Duodenal mucosa (tissue), 2 donors: ENCODE results near the gene APOC3.
"Not testable (repeated sequence)": the region's sequence is repeated elsewhere in the genome, so short reads cannot be mapped to it uniquely, and the experiment has no call there.

ENCODE experiments used
- H3K27ac ChIP-seq: one replicate; pipeline ENCODE4 v1.7.0; 2013; ENCODE audit warnings: low read depth, low read length
- H3K27me3 ChIP-seq, 2 donors: one replicate each; pipeline ENCODE4 v1.7.0; 2013; ENCODE audit warnings: low read length in 2 of 2, control low read depth in 1 of 2; ENCODE audit not compliant: insufficient read depth in 2 of 2, control insufficient read depth in 1 of 2
- H3K36me3 ChIP-seq, 2 donors: one replicate each; pipeline ENCODE4 v1.7.0; 2013; ENCODE audit warnings: low read length in 2 of 2, control low read depth in 1 of 2; ENCODE audit not compliant: insufficient read depth in 2 of 2, control insufficient read depth in 1 of 2
- H3K4me1 ChIP-seq, 2 donors: one replicate each; pipeline ENCODE4 v1.7.0; 2013; ENCODE audit warnings: low read length in 2 of 2, control low read depth in 1 of 2; ENCODE audit not compliant: insufficient read depth in 2 of 2, control insufficient read depth in 1 of 2
- H3K4me3 ChIP-seq, 2 donors: one replicate each; pipeline ENCODE4 v1.7.0; 2013; ENCODE audit warnings: low read length in 2 of 2, low read depth in 1 of 2
- H3K9ac ChIP-seq, 2 donors: one replicate each; pipeline ENCODE4 v1.7.0; 2013; ENCODE audit warnings: low read length in 2 of 2, low read depth in 1 of 2
- H3K9me3 ChIP-seq, 2 donors: one replicate each; pipeline ENCODE4 v1.7.0; 2013; ENCODE audit warnings: low read length in 2 of 2, control low read depth in 1 of 2; ENCODE audit not compliant: control insufficient read depth in 1 of 2

The APOC3 gene

DNA sequence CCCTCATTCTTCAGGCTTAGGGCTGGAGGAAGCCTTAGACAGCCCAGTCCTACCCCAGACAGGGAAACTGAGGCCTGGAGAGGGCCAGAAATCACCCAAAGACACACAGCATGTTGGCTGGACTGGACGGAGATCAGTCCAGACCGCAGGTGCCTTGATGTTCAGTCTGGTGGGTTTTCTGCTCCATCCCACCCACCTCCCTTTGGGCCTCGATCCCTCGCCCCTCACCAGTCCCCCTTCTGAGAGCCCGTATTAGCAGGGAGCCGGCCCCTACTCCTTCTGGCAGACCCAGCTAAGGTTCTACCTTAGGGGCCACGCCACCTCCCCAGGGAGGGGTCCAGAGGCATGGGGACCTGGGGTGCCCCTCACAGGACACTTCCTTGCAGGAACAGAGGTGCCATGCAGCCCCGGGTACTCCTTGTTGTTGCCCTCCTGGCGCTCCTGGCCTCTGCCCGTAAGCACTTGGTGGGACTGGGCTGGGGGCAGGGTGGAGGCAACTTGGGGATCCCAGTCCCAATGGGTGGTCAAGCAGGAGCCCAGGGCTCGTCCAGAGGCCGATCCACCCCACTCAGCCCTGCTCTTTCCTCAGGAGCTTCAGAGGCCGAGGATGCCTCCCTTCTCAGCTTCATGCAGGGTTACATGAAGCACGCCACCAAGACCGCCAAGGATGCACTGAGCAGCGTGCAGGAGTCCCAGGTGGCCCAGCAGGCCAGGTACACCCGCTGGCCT, 641 bp downstream of the APOC3 start:
- Histone ChIP-seq H3K4me1 (peaks cover 48 to 54% of the 10 kb centered on the region in 2 donors), H3K9me3 (no peaks in the 10 kb centered on the region), H3K27me3 (no peaks in the 10 kb centered on the region), H3K4me3 (no peak overlapping the region), H3K27ac (no peak overlapping the region), H3K9ac (no peak overlapping the region), H3K36me3 (no peaks in the 10 kb centered on the region)

DNA sequence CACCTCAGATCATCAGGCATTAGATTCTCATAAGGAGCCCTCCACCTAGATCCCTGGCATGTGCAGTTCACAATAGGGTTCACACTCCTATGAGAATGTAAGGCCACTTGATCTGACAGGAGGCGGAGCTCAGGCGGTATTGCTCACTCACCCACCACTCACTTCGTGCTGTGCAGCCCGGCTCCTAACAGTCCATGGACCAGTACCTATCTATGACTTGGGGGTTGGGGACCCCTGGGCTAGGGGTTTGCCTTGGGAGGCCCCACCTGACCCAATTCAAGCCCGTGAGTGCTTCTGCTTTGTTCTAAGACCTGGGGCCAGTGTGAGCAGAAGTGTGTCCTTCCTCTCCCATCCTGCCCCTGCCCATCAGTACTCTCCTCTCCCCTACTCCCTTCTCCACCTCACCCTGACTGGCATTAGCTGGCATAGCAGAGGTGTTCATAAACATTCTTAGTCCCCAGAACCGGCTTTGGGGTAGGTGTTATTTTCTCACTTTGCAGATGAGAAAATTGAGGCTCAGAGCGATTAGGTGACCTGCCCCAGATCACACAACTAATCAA, 2.2 kb downstream of the APOC3 start:
- Histone ChIP-seq H3K27me3 (no peaks in the 10 kb centered on the region), H3K4me3 (no peak overlapping the region), H3K4me1 (peaks cover 45 to 52% of the 10 kb centered on the region in 2 donors), H3K9me3 (no peaks in the 10 kb centered on the region), H3K9ac (no peak overlapping the region), H3K36me3 (no peaks in the 10 kb centered on the region), H3K27ac (no peak overlapping the region)

DNA sequence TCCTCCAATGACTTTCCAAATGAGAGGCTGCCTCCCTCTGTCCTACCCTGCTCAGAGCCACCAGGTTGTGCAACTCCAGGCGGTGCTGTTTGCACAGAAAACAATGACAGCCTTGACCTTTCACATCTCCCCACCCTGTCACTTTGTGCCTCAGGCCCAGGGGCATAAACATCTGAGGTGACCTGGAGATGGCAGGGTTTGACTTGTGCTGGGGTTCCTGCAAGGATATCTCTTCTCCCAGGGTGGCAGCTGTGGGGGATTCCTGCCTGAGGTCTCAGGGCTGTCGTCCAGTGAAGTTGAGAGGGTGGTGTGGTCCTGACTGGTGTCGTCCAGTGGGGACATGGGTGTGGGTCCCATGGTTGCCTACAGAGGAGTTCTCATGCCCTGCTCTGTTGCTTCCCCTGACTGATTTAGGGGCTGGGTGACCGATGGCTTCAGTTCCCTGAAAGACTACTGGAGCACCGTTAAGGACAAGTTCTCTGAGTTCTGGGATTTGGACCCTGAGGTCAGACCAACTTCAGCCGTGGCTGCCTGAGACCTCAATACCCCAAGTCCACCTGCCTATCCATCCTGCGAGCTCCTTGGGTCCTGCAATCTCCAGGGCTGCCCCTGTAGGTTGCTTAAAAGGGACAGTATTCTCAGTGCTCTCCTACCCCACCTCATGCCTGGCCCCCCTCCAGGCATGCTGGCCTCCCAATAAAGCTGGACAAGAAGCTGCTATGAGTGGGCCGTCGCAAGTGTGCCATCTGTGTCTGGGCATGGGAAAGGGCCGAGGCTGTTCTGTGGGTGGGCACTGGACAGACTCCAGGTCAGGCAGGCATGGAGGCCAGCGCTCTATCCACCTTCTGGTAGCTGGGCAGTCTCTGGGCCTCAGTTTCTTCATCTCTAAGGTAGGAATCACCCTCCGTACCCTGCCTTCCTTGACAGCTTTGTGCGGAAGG, 2.9 kb downstream of the APOC3 start:
- H3K9ac ChIP-seq = no peak overlapping the region
- no peaks in the 10 kb centered on the region for H3K9me3 ChIP-seq
- peaks cover 44 to 50% of the 10 kb centered on the region in 2 donors for H3K4me1 ChIP-seq
- no peak overlapping the region for H3K27ac ChIP-seq
- no peaks in the 10 kb centered on the region for H3K27me3 ChIP-seq
- H3K36me3 ChIP-seq = no peaks in the 10 kb centered on the region
- no peak overlapping the region for H3K4me3 ChIP-seq

DNA sequence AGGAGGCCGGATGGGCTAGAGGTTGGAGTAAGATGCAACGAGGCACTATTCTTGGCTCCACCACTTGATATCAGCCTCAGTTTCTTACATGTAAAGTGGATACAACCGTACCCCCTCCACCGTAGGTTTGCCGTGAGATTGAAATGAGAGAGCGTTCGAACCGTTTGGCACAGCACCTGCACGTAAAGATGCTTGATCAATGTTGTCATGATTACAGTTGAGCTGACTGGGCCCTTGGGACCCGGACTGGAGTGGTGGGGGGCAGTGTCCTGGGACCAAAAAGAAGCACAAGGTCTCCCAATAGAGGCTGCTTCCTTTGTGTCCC, 3.7 kb downstream of the APOC3 start:
- peaks cover 42 to 45% of the 10 kb centered on the region in 2 donors for H3K4me1 ChIP-seq
- H3K4me3 ChIP-seq = no peak overlapping the region
- no peak overlapping the region for H3K9ac ChIP-seq
- H3K27me3 ChIP-seq = no peaks in the 10 kb centered on the region
- H3K36me3 ChIP-seq = no peaks in the 10 kb centered on the region
- no peak overlapping the region for H3K27ac ChIP-seq
- H3K9me3 ChIP-seq = no peaks in the 10 kb centered on the region

DNA sequence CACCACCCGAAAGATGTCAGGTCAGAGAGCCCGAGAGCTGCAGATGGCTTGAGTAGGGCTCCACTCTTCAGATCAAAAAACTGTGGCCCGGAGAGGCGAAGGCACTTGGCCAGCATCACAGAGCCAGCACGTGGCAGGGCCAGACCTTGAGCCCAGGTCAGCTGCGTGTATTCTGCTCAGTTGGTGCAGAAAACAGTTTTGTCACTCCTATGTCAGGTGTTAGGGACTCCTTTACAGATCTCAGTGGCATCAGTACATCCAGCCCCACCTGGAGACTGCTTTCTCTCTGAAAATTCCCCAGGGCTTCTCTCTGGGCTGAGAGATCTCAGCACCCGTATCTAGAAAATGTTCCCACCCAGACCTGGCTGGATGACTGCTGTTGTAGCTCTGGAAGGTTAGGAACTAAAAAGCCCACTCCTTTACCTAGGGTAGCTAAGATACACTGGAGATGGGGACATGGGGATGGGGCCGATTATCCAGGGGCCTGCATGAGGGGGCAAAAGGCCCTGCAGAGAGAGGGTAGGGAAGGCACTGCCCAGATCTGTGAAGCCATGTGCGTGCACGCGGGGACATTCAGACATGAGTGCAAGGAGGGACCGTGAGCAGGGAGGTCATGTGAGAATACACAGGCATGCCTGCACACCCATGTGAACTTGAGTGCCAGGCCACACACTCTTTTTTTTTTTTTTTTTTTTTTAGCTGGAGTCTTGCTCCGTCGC, 4.3 kb downstream of the APOC3 start:
- no peak overlapping the region for H3K27ac ChIP-seq
- H3K36me3 ChIP-seq = no peaks in the 10 kb centered on the region
- no peak overlapping the region for H3K4me3 ChIP-seq
- no peak overlapping the region for H3K9ac ChIP-seq
- no peaks in the 10 kb centered on the region for H3K27me3 ChIP-seq
- no peaks in the 10 kb centered on the region for H3K9me3 ChIP-seq
- peaks cover 38 to 40% of the 10 kb centered on the region in 2 donors for H3K4me1 ChIP-seq

DNA sequence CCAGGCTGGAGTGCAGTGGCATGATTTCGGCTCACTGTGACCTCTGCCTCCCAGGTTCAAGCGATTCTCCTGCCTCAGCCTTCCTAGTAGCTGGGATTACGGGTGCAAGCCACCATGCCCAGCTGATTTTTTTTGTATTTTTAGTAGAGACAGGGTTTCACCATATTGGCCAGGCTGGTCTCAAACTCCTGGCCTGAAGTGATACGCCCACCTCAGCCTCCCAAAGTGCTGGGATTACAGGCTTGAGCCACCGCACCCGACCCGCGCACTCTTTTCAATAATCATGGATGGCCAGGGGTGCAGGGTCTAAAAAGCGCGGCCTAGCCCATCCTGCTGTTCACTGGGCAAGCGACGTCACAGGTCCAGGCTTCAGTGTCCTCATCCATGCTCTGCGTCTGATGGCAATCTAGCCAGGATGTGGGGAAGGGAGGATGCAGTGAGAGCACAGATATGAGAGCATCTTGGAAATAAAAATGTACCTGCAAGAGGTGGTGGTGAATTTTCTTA, 4.9 kb downstream of the APOC3 start:
- H3K4me1 ChIP-seq = peaks cover 38 to 40% of the 10 kb centered on the region in 2 donors
- not testable (repeated sequence) for H3K9me3 ChIP-seq, H3K27ac ChIP-seq, H3K4me3 ChIP-seq, H3K9ac ChIP-seq, H3K36me3 ChIP-seq, H3K27me3 ChIP-seq

DNA sequence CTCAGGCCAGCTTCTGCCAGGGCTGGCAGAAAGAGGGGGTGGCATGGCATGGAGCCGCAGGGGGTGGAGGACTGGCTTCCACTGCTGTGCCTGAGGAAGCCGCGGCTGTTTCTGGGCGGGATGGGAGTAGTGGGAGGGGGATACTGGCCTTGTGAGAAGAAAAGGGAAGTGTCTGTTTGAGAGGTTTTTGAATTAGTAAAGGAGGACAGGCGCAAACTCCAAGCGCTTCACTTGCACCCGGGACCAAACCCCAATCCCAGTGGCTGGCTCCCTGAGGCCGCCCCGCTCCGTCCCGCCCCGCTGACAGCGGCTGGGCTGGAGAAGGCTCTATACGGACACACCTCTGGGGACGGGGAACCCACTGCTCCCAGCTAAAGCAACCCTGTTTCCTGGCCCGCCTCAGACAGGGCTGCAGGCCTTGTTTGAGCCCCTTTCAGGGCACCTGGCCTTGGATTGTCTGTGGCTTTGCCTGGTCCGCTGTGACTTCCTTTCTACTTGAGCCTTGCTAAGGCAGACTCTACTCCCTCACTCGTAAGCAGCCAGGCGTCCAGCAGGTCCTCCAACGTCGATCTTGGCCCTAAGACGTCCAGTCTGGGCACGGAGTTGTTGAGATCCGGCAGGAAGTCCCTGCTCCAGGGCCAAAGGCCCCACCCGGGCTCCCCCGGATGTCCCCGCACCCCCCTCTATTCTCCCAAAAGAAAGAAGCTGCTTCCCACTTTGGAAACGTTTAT, 5.5 kb downstream of the APOC3 start:
- Histone ChIP-seq H3K36me3 (no peaks in the 10 kb centered on the region), H3K27ac (peak overlapping the region; percentile 43), H3K9me3 (no peaks in the 10 kb centered on the region), H3K4me1 (peaks cover 37% of the 10 kb centered on the region in 2 donors), H3K4me3 (peak overlapping the region; percentile 51 to 54), H3K9ac (no peak overlapping the region), H3K27me3 (no peaks in the 10 kb centered on the region)

DNA sequence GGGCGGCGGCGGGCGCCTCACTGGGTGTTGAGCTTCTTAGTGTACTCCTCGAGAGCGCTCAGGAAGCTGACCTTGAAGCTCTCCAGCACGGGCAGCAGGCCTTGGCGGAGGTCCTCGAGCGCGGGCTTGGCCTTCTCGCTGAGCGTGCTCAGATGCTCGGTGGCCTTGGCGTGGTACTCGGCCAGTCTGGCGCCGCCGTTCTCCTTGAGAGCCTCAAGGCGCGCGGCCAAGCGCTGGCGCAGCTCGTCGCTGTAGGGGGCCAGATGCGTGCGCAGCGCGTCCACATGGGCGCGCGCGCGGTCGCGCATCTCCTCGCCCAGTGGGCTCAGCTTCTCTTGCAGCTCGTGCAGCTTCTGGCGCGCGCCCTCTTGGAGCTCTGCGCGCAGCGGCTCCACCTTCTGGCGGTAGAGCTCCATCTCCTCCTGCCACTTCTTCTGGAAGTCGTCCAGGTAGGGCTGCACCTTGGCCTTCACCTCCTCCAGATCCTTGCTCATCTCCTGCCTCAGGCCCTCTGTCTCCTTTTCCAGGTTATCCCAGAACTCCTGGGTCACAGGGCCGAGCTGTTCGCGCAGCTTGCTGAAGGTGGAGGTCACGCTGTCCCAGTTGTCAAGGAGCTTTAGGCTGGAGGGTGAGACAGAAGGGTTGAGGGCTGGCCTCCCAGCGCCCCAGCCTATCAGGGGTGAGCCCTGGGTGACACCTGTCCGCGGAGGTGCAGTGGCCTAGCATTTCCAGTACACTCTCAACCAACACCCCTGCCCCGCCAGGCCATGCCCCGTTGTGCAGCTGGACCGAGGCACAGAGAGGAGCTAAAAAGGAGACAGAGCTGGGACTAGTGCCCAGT, 6.3 kb downstream of the APOC3 start:
- Histone ChIP-seq H3K9ac (peak overlapping the region; percentile 16 to 35), H3K9me3 (no peaks in the 10 kb centered on the region), H3K4me3 (peak overlapping the region; percentile 51 to 54)

DNA sequence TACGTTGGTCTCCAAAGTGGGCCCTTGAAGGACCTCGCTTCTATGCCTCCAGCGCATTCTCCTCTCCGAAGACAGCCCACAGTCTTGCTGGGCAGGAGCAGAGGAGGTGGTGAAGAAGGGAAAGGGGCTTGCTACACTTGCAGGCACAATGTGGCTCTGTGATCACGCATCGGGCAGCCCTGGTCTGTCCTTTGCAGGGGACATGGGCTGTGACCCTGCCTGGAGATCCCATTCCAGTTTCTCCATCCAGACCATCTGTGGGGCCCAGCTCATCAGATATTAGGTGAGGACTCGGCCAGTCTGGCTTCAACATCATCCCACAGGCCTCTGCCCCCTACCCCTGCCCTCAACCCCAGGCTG, 6.9 kb downstream of the APOC3 start:
- Histone ChIP-seq H3K4me1 (peaks cover 42 to 48% of the 10 kb centered on the region in 2 donors), H3K27ac (no peak overlapping the region), H3K9ac (peak overlapping the region in 1 of 2 donors; percentile 16), H3K4me3 (peak overlapping the region; percentile 51 to 54), H3K9me3 (no peaks in the 10 kb centered on the region), H3K27me3 (no peaks in the 10 kb centered on the region), H3K36me3 (no peaks in the 10 kb centered on the region)

More for the DNA sequence above, 6.3 kb downstream of the APOC3 start:
- Histone ChIP-seq H3K27ac (peak overlapping the region; percentile 52), H3K27me3 (no peaks in the 10 kb centered on the region), H3K4me1 (peaks cover 38 to 43% of the 10 kb centered on the region in 2 donors), H3K36me3 (no peaks in the 10 kb centered on the region)
